GM21619 (cell line): ENCODE data around the gene ARPC2.

Source experiments
- ATAC-seq: cut with Tn5 transposase; IDR thresholded peaks from one replicate; pipeline ENCODE4 v1.9.1; 2021; ENCODE audit not compliant: unreplicated experiment

Gene ARPC2

GRCh38 chr2:218252509-218253231 lies 35.7 kb downstream of the ARPC2 start:
- ATAC-seq: no peak

GRCh38 chr2:218253232-218253625 lies 36.2 kb downstream of the ARPC2 start:
- no peak for ATAC-seq

- ATAC-seq: no peak
These were observed 38.5 kb downstream of the ARPC2 start for GRCh38 chr2:218255446-218255845.

DNA sequence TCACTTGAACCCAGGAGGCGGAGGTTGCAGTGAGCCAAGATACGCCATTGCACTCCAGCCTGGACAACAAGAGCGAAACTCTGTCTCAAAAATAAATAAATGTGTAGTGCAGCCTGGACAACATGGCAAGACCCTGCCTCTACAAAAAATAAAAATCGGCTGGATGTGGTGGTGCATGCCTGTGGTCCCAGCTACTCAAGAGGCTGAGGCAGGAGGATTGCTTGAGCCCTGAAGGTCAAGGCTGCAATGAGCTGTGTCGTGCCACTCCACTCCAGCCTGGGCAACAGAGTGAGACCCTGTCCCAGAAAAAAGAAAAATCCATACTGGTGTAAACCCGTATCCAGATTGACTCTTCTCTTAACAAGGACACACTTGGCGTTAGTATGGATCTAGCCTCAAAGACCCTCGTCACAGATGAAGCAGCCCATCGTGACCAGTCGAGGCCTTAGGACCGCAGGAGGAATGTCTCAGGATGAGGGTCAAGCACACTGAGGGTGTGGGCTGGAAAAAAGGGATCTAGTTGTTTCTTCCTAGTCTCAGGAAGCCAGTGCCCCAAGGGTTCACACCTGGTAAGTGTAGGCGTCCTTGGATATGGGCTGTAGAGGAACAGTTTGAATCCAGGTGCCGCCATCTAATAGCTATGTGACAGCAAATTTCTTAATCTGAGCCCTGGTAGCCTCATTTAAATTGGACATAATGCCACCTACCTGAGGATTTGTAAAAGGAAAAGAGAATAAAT lies 39.8 kb downstream of the ARPC2 start:
- no peak for ATAC-seq

- peak; percentile 78 for ATAC-seq
These were observed 40.5 kb downstream of the ARPC2 start for GRCh38 chr2:218257390-218257981.

- ATAC-seq: no peak
These were observed 42.3 kb downstream of the ARPC2 start for GRCh38 chr2:218259099-218259961.

GRCh38 chr2:218260166-218260565 lies 43.2 kb downstream of the ARPC2 start:
- ATAC-seq: no peak

DNA sequence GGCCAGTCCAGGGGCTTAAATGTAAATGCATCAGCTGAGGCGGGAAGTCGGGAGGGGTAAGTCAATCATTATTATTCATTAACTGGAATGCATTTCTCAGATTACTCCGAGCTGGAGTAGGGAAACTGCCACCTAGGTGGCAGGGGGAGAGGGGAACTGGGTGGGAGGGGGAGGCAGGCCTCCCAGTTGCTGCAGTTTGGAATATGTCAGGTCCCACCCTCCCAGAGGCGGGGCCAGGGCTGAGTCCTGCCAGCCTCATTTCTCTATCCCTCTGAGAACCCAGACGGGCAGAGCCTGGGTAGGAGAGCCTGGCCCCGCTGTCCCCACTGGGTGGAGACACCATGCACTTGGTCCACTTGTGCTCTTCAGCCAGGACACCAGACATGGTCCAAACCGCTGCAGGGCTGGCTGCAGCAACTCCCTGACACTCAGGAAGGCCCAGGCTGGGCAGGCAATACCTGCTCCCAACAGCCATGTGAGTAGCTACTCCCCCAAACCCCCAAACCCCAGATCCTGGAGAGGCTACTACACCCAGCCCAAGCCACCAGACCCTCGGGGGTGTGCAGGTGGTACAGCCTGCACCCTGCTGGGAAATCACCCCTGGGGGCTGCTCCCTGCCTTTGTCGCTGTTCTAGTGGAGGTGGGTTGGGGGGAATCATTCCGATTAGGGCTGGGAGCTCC lies 43.9 kb downstream of the ARPC2 start, which contains the start of gene GPBAR1:
TSS of gene GPBAR1 (plus strand) at position 274 of the 681 bp plus-strand sequence. CDS start 1,710 bp downstream, outside the sequence.
- no peak for ATAC-seq

GRCh38 chr2:218261423-218262236 lies 44.6 kb downstream of the ARPC2 start:
- ATAC-seq: no peak

GRCh38 chr2:218262237-218262600 lies 45.2 kb downstream of the ARPC2 start:
- no peak for ATAC-seq

DNA sequence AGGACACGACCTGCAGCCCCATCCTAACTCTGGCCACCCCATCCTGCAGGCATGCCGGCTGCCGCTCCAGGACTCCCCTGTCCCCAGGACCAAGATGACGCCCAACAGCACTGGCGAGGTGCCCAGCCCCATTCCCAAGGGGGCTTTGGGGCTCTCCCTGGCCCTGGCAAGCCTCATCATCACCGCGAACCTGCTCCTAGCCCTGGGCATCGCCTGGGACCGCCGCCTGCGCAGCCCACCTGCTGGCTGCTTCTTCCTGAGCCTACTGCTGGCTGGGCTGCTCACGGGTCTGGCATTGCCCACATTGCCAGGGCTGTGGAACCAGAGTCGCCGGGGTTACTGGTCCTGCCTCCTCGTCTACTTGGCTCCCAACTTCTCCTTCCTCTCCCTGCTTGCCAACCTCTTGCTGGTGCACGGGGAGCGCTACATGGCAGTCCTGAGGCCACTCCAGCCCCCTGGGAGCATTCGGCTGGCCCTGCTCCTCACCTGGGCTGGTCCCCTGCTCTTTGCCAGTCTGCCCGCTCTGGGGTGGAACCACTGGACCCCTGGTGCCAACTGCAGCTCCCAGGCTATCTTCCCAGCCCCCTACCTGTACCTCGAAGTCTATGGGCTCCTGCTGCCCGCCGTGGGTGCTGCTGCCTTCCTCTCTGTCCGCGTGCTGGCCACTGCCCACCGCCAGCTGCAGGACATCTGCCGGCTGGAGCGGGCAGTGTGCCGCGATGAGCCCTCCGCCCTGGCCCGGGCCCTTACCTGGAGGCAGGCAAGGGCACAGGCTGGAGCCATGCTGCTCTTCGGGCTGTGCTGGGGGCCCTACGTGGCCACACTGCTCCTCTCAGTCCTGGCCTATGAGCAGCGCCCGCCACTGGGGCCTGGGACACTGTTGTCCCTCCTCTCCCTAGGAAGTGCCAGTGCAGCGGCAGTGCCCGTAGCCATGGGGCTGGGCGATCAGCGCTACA lies 45.9 kb downstream of the ARPC2 start:
- no peak for ATAC-seq

GRCh38 chr2:218263817-218264641 lies 47.0 kb downstream of the ARPC2 start:
- no peak for ATAC-seq

GRCh38 chr2:218264773-218265561 lies 48.0 kb downstream of the ARPC2 start:
- ATAC-seq: no peak

DNA sequence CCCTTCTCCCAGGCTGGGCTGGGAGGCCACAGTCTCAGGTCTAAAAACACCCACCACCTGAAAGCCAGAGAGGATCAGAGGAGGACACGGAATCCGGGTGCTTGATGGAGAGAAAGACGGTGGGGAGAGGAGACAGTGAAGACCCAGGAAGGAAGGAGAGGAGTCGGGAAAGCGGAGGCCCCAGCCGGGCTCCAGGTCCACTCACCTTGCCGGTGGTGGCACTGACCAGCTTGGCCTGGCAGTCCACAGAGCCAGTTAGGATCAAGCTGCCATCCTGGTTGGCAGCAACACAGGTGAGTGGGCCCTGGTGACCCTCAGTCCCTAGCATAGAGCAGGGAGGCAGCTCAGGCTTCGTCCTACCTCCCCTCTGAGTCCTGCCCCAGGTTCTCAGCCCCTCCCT lies 48.6 kb downstream of the ARPC2 start:
- ATAC-seq: no peak

- no peak for ATAC-seq
These were observed 49.5 kb downstream of the ARPC2 start for GRCh38 chr2:218266316-218266979.

DNA sequence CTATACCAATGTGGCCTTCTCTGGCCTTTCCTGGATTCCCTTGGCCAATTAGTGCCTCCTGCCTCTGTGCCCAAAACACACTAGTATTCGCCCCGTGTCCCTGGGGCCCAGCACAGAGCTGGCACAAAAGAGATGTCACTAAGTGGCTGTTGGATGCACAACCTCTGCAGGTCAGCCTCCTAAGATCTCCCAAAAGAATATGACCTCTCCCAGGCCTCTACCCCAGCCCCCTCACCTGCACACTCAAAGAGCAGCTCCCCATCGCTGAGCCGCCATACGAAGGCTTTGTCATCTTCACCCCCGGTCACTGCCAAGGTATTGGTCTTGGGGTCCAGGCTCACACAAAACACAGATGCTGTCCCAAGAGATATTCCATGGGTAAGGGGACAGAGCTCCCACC lies 50.3 kb downstream of the ARPC2 start:
- no peak for ATAC-seq
